Left ventricle myocardium inferior (tissue), 1 donor: ENCODE measurements around the gene SPAG9. TPM values are rescaled to one million over a fixed set of nuclear protein-coding genes. Genes with fewer than 3 reads are reported as not detected.

Source experiments
- DNase-seq: peaks from one replicate; pipeline ENCODE4 v3.0.0-alpha.2; 2020
- H3K27ac ChIP-seq: fragments of 200-600 bp; replicated peaks from 2 replicates; pipeline ENCODE4 v1.8.0; 2021
- H3K27me3 ChIP-seq: fragments of 200-600 bp; 2 replicates; pipeline ENCODE4 v1.8.0; 2021; ENCODE audit warnings: low read depth
- H3K36me3 ChIP-seq: fragments of 200-600 bp; 2 replicates; pipeline ENCODE4 v1.8.0; 2021
- H3K4me1 ChIP-seq: fragments of 200-600 bp; 2 replicates; pipeline ENCODE4 v1.8.0; 2021
- H3K4me3 ChIP-seq: fragments of 200-600 bp; 2 replicates; pipeline ENCODE4 v1.8.0; 2021; ENCODE audit warnings: mild to moderate bottlenecking, moderate library complexity
- H3K9me3 ChIP-seq: fragments of 200-600 bp; replicated peaks from 2 replicates; pipeline ENCODE4 v1.8.0; 2021
- intact Hi-C: fragments of 100-400 bp; cut with micrococcal nuclease; formaldehyde crosslinking; loops from one replicate; pipeline ENCODE4 v1.11.0; 2022
- total RNA-seq: library from RNA; stranded (reverse); fragmentation: NEBNext Ultra II Directional; extraction: Animal tissue kit (Norgen Biotek cat#: 25700); gene quantifications from one replicate; pipeline ENCODE4 v1.2.1, GENCODE V29; 2021
- TF ChIP-seq, protein P1 (sequence below): fragments of 200-600 bp; IDR thresholded peaks from 2 replicates; pipeline ENCODE4 v1.8.0; 2021; ENCODE audit warnings: antibody characterized with exemption, mild to moderate bottlenecking, borderline replicate concordance
- donor health status: DM: no; HTN: yes; CAD: no; lungs with severe emphysema.

Gene SPAG9
- total RNA-seq, 1 donor from 2014 or later = 43.8 TPM

GRCh38 chr17:50931144-50931908 lies 189.3 kb downstream of the SPAG9 start:
- intact Hi-C loops = no loop called here
- TF ChIP-seq, protein P1, sequence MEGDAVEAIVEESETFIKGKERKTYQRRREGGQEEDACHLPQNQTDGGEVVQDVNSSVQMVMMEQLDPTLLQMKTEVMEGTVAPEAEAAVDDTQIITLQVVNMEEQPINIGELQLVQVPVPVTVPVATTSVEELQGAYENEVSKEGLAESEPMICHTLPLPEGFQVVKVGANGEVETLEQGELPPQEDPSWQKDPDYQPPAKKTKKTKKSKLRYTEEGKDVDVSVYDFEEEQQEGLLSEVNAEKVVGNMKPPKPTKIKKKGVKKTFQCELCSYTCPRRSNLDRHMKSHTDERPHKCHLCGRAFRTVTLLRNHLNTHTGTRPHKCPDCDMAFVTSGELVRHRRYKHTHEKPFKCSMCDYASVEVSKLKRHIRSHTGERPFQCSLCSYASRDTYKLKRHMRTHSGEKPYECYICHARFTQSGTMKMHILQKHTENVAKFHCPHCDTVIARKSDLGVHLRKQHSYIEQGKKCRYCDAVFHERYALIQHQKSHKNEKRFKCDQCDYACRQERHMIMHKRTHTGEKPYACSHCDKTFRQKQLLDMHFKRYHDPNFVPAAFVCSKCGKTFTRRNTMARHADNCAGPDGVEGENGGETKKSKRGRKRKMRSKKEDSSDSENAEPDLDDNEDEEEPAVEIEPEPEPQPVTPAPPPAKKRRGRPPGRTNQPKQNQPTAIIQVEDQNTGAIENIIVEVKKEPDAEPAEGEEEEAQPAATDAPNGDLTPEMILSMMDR = no peak

DNA sequence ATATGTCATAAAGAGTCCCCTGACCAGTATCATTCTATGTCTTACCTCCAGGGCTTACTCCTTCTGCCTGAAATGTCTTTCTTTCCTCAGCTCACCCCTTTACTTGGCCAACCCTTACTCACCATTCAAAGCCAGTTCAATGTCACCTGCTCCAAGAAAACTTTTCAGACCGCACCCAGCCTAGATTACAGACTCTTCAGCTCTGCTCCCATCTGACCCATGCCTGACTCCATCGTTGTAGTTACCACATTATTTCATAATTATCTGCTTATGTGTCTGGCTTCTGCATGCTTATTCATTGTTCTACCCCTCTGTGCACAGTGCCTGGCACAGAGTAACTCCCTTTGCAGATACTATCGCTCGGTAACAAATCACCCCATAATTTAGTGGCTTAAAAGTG lies 192.0 kb downstream of the SPAG9 start:
- Histone ChIP-seq H3K4me1 (peaks cover 32% of the 10 kb centered on the region), H3K27me3 (no peaks in the 10 kb centered on the region), H3K4me3 (no peak overlapping the region), H3K9me3 (no peaks in the 10 kb centered on the region), H3K27ac (no peak overlapping the region), H3K36me3 (no peaks in the 10 kb centered on the region)
- DNase-seq = no peak
- intact Hi-C loops = no loop called here
- TF ChIP-seq, protein P1 = no peak

More at GRCh38 chr17:50931144-50931908, 189.3 kb downstream of the SPAG9 start:
- peaks cover 39% of the 10 kb centered on the region for H3K4me1 ChIP-seq
- peak; percentile 90 for DNase-seq
- H3K4me3 ChIP-seq = peak overlapping the region; percentile 66
- H3K27ac ChIP-seq = peak overlapping the region; percentile 98
- H3K9me3 ChIP-seq = no peaks in the 10 kb centered on the region
- H3K27me3 ChIP-seq = no peaks in the 10 kb centered on the region
- no peaks in the 10 kb centered on the region for H3K36me3 ChIP-seq

DNA sequence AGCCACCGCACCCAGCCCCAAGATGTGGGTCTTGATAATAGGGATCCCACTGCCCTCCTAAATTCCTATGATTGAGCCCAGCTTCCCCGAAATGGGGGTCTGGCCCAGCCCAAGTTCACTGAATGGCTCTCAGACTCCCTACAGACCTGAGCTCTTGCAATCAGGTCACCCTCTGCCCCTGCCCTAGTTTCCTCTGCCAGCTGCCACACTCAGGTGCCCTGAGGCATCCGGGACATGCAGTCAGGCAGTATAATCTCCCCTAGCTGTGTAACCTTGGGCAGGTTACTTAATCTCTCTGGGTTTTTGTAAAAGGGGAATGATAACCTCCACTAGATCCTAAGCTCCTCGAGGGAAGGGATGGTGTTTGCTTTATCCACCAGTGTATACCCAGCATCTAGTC lies 193.4 kb downstream of the SPAG9 start:
- H3K4me1 ChIP-seq = peaks cover 40% of the 10 kb centered on the region
- DNase-seq = no peak
- no peaks in the 10 kb centered on the region for H3K27me3 ChIP-seq
- intact Hi-C loops = no loop called here
- H3K4me3 ChIP-seq = no peak overlapping the region
- TF ChIP-seq, protein P1 = no peak
- H3K36me3 ChIP-seq = no peaks in the 10 kb centered on the region
- H3K9me3 ChIP-seq = no peaks in the 10 kb centered on the region
- H3K27ac ChIP-seq = no peak overlapping the region

DNA sequence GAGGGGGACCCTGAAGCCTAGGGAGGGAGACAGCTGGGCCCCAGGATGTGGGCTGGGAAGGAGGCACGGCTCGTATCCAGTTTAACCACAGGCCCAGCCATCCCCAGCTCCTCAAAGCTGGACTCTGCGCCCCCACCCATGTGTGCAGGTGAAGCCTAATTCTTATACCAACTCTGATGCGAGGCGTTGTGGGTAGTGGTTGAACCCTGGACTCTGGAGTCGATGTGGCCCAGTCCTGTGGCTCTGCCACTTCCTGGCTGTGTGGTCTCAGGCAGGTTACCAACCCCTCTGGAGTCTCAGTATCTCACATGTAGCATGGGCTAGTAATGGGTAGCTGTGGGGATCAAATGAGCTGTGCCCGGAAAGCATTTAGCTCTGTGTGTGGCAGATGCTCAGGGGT lies 194.1 kb downstream of the SPAG9 start:
- H3K9me3 ChIP-seq = no peaks in the 10 kb centered on the region
- no peaks in the 10 kb centered on the region for H3K36me3 ChIP-seq
- peaks cover 42% of the 10 kb centered on the region for H3K4me1 ChIP-seq
- no peaks in the 10 kb centered on the region for H3K27me3 ChIP-seq
- TF ChIP-seq, protein P1 = no peak
- H3K4me3 ChIP-seq = no peak overlapping the region
- H3K27ac ChIP-seq = no peak overlapping the region
- intact Hi-C loops = no loop called here
- no peak for DNase-seq

GRCh38 chr17:50925296-50925891 lies 195.3 kb downstream of the SPAG9 start:
- no peaks in the 10 kb centered on the region for H3K36me3 ChIP-seq
- TF ChIP-seq, protein P1 = no peak
- no peaks in the 10 kb centered on the region for H3K27me3 ChIP-seq
- peaks cover 47% of the 10 kb centered on the region for H3K4me1 ChIP-seq
- intact Hi-C loops = no loop called here
- H3K27ac ChIP-seq = no peak overlapping the region
- DNase-seq = no peak
- H3K9me3 ChIP-seq = no peaks in the 10 kb centered on the region
- no peak overlapping the region for H3K4me3 ChIP-seq
